Neural progenitor cell (in vitro differentiated cells): Measurements from ENCODE around the gene TRIM49D1. TPM values are rescaled to one million over a fixed set of nuclear protein-coding genes. Genes with fewer than 3 reads are reported as not detected.
"Not testable (repeated sequence)": the region's sequence is repeated elsewhere in the genome, so short reads cannot be mapped to it uniquely, and the experiment has no call there.

Source experiments
- DNase-seq: peaks from one replicate; pipeline ENCODE4 v3.0.0-alpha.2; 2016; ENCODE audit warnings: low spot score
- H2AFZ ChIP-seq: fragments of 200-600 bp; sonication (generic); replicated peaks from 2 replicates; pipeline ENCODE4 v1.6.1; 2016; ENCODE audit warnings: antibody characterized with exemption
- H3F3A ChIP-seq: fragments of 200-600 bp; sonication (generic); 2 replicates; pipeline ENCODE4 v1.6.1; 2016; ENCODE audit warnings: antibody characterized with exemption, low read depth
- H3K27ac ChIP-seq: fragments of 200-600 bp; sonication (generic); 2 replicates; pipeline ENCODE4 v1.5.1; 2016; ENCODE audit warnings: mild to moderate bottlenecking
- H3K27me3 ChIP-seq: fragments of 200-600 bp; sonication (generic); 2 replicates; pipeline ENCODE4 v1.6.1; 2016; ENCODE audit warnings: mild to moderate bottlenecking, moderate library complexity
- H3K36me3 ChIP-seq: fragments of 200-600 bp; sonication (generic); 2 replicates; pipeline ENCODE4 v1.5.1; 2016
- H3K4me1 ChIP-seq: fragments of 200-600 bp; sonication (generic); 2 replicates; pipeline ENCODE4 v1.6.1; 2016; ENCODE audit warnings: mixed run types
- H3K4me2 ChIP-seq: fragments of 200-600 bp; sonication (generic); 2 replicates; pipeline ENCODE4 v1.6.1; 2016
- H3K4me3 ChIP-seq: fragments of 200-600 bp; sonication (generic); 2 replicates; pipeline ENCODE4 v1.5.1; 2016
- H3K79me2 ChIP-seq: fragments of 200-600 bp; sonication (generic); 2 replicates; pipeline ENCODE4 v1.6.1; 2016; ENCODE audit warnings: low read depth
- H3K9ac ChIP-seq: fragments of 200-600 bp; sonication (generic); 2 replicates; pipeline ENCODE4 v1.6.1; 2016
- H3K9me3 ChIP-seq: fragments of 200-600 bp; sonication (generic); 2 replicates; pipeline ENCODE4 v1.5.1; 2016; ENCODE audit warnings: low read depth
- H4K20me1 ChIP-seq: fragments of 200-600 bp; sonication (generic); 2 replicates; pipeline ENCODE4 v1.6.1; 2016; ENCODE audit warnings: low read depth
- H3K27ac Mint-ChIP-seq: 3 replicates; pipeline ENCODE4 v1.8.0; 2021; ENCODE audit warnings: mixed read lengths
- H3K27me3 Mint-ChIP-seq: 2 replicates; pipeline ENCODE4 v1.8.0; 2022; ENCODE audit warnings: low read depth, mild to moderate bottlenecking, inconsistent platforms, moderate library complexity, mixed read lengths; ENCODE audit not compliant: insufficient read depth
- H3K36me3 Mint-ChIP-seq: 3 replicates; pipeline ENCODE4 v1.8.0; 2021; ENCODE audit warnings: mixed read lengths
- H3K4me1 Mint-ChIP-seq: 3 replicates; pipeline ENCODE4 v1.8.0; 2021; ENCODE audit warnings: mixed read lengths
- H3K4me3 Mint-ChIP-seq: 3 replicates; pipeline ENCODE4 v1.8.0; 2021; ENCODE audit warnings: mild to moderate bottlenecking, moderate library complexity, mixed read lengths
- H3K9me3 Mint-ChIP-seq: 3 replicates; pipeline ENCODE4 v1.8.0; 2020; ENCODE audit warnings: mixed read lengths
- EZH2 ChIP-seq: fragments of 200-600 bp; sonication (generic); IDR thresholded peaks from 2 replicates; pipeline ENCODE4 v1.6.1; 2017; ENCODE audit warnings: antibody characterized with exemption, mild to moderate bottlenecking, moderate library complexity
- EZH2phosphoT487 ChIP-seq: fragments of 200-600 bp; sonication (generic); IDR thresholded peaks from 2 replicates; pipeline ENCODE4 v1.6.1; 2017; ENCODE audit warnings: antibody characterized with exemption
- total RNA-seq: library from RNA; depleted of rRNA; stranded (reverse); fragments of >200 nt; gene quantifications from 2 replicates; pipeline ENCODE4 v1.2.3, GENCODE V29; 2015; ENCODE audit warnings: low replicate concordance

Gene TRIM49D1
- not detected in 2 replicates for total RNA-seq

GRCh38 chr11:89922195-89922660 lies at the start of gene TRIM49D1:
TSS of gene TRIM49D1 (minus strand) at chr11:89922245. CDS start at chr11:89917710, 4,535 bp downstream.
- Mint-ChIP-seq H3K36me3 (no peaks in the 10 kb centered on the region), H3K4me3 (no peak within 1 kb of the TSS), H3K27ac (no peak within 1 kb of the TSS), H3K27me3 (no peaks in the 10 kb centered on the region), H3K9me3 (no peaks in the 10 kb centered on the region), H3K4me1 (no peaks in the 10 kb centered on the region)
- no peaks in the 10 kb centered on the region for H3K9me3 ChIP-seq
- no peaks in the 10 kb centered on the region for H3K4me1 ChIP-seq
- no peak within 1 kb of the TSS for H3K4me2 ChIP-seq
- peak within 1 kb of the TSS; percentile 57 for H2AFZ ChIP-seq
- no peak within 1 kb of the TSS for H3K9ac ChIP-seq
- no peak within 1 kb of the TSS for H3K27ac ChIP-seq
- TF ChIP-seq EZH2phosphoT487 (no peak), EZH2 (no peak)
- H3F3A ChIP-seq, result no peaks in the 10 kb centered on the region
- no peaks in the 10 kb centered on the region for H3K27me3 ChIP-seq
- no peaks in the 10 kb centered on the region for H3K36me3 ChIP-seq
- no peak for DNase-seq
- no peaks in the 10 kb centered on the region for H4K20me1 ChIP-seq
- H3K4me3 ChIP-seq, result no peak within 1 kb of the TSS
- H3K79me2 ChIP-seq, result no peaks in the 10 kb centered on the region

GRCh38 chr11:89965737-89966136 lies 43.7 kb upstream of the TRIM49D1 start, which contains the start of gene TRIM64:
TSS of gene TRIM64 (plus strand) at chr11:89966037. CDS start at chr11:89968504, 2,467 bp downstream.
- not testable (repeated sequence) for H3K36me3 ChIP-seq, H3K9ac ChIP-seq, H3K27ac ChIP-seq, H2AFZ ChIP-seq, H3K4me1 Mint-ChIP-seq, H3K9me3 Mint-ChIP-seq, H3K9me3 ChIP-seq, H3K79me2 ChIP-seq, H3K4me2 ChIP-seq, H3K27me3 Mint-ChIP-seq, H3K4me1 ChIP-seq, H3K27ac Mint-ChIP-seq, DNase-seq, H3K4me3 Mint-ChIP-seq, H3K36me3 Mint-ChIP-seq, H3F3A ChIP-seq, H4K20me1 ChIP-seq, H3K27me3 ChIP-seq, H3K4me3 ChIP-seq

- not testable (repeated sequence) for H3K4me1 Mint-ChIP-seq, H3F3A ChIP-seq, H3K36me3 Mint-ChIP-seq, H3K79me2 ChIP-seq, H3K27me3 ChIP-seq, H3K9ac ChIP-seq, H3K27ac ChIP-seq, H2AFZ ChIP-seq, H3K4me2 ChIP-seq, H3K36me3 ChIP-seq, H3K4me3 Mint-ChIP-seq, DNase-seq, H4K20me1 ChIP-seq, H3K27ac Mint-ChIP-seq, H3K9me3 ChIP-seq, H3K9me3 Mint-ChIP-seq, H3K4me1 ChIP-seq, H3K27me3 Mint-ChIP-seq, H3K4me3 ChIP-seq
These were observed 38.8 kb upstream of the TRIM49D1 start for GRCh38 chr11:89960833-89961232.

- not testable (repeated sequence) for H3K27ac ChIP-seq, H3K27ac Mint-ChIP-seq
These were observed 1.7 kb upstream of the TRIM49D1 start, which contains the start of gene TRIM49D2 for GRCh38 chr11:89923764-89924163. TSS of gene TRIM49D2 (plus strand) at chr11:89924064. CDS start at chr11:89926762, 2,698 bp downstream.

GRCh38 chr11:89900809-89901208 lies 21.2 kb downstream of the TRIM49D1 start:
- not testable (repeated sequence) for H3K79me2 ChIP-seq, H3K4me1 Mint-ChIP-seq, H3K27ac ChIP-seq, H3K4me3 ChIP-seq, H3K27me3 ChIP-seq, DNase-seq, H3K27me3 Mint-ChIP-seq, H3K9me3 Mint-ChIP-seq, H3K36me3 Mint-ChIP-seq, H3K27ac Mint-ChIP-seq, H3K9ac ChIP-seq, H2AFZ ChIP-seq, H3F3A ChIP-seq, H3K4me2 ChIP-seq, H3K4me1 ChIP-seq, H3K4me3 Mint-ChIP-seq, H3K36me3 ChIP-seq, H3K9me3 ChIP-seq, H4K20me1 ChIP-seq

More at GRCh38 chr11:89923764-89924163, 1.7 kb upstream of the TRIM49D1 start, which contains the start of gene TRIM49D2:
- not testable (repeated sequence) for H3K4me1 ChIP-seq, H3F3A ChIP-seq, H3K79me2 ChIP-seq, DNase-seq, H3K36me3 ChIP-seq, H3K9ac ChIP-seq, H3K4me1 Mint-ChIP-seq, H3K9me3 ChIP-seq, H3K4me3 ChIP-seq, H3K27me3 ChIP-seq, H2AFZ ChIP-seq, H3K36me3 Mint-ChIP-seq, H4K20me1 ChIP-seq, H3K27me3 Mint-ChIP-seq, H3K9me3 Mint-ChIP-seq, H3K4me3 Mint-ChIP-seq, H3K4me2 ChIP-seq

GRCh38 chr11:89893245-89893644 lies 28.8 kb downstream of the TRIM49D1 start:
- H3K27me3 Mint-ChIP-seq, H3K9me3 ChIP-seq, H3K79me2 ChIP-seq, H3K4me1 ChIP-seq, H3F3A ChIP-seq, H3K36me3 Mint-ChIP-seq, H3K9me3 Mint-ChIP-seq, H3K27ac Mint-ChIP-seq, H3K9ac ChIP-seq, H3K27me3 ChIP-seq, H3K27ac ChIP-seq, H3K4me2 ChIP-seq, H3K4me3 Mint-ChIP-seq, H3K4me3 ChIP-seq, H3K4me1 Mint-ChIP-seq, H4K20me1 ChIP-seq, H3K36me3 ChIP-seq, DNase-seq, H2AFZ ChIP-seq: not testable (repeated sequence)

GRCh38 chr11:89877511-89877910 lies 44.5 kb downstream of the TRIM49D1 start:
- H2AFZ ChIP-seq, H4K20me1 ChIP-seq, H3K4me3 Mint-ChIP-seq, H3K9ac ChIP-seq, H3K4me1 ChIP-seq, H3K79me2 ChIP-seq, H3K4me3 ChIP-seq, DNase-seq, H3K27me3 ChIP-seq, H3F3A ChIP-seq, H3K27ac Mint-ChIP-seq, H3K27me3 Mint-ChIP-seq, H3K36me3 ChIP-seq, H3K4me2 ChIP-seq, H3K4me1 Mint-ChIP-seq, H3K9me3 Mint-ChIP-seq, H3K9me3 ChIP-seq, H3K36me3 Mint-ChIP-seq, H3K27ac ChIP-seq: not testable (repeated sequence)

GRCh38 chr11:89872588-89872987 lies 49.5 kb downstream of the TRIM49D1 start:
- not testable (repeated sequence) for H3K9me3 Mint-ChIP-seq, H3K36me3 Mint-ChIP-seq, H2AFZ ChIP-seq, H3K36me3 ChIP-seq, H3K4me1 ChIP-seq, H3K27ac Mint-ChIP-seq, H3K4me3 Mint-ChIP-seq, H3K79me2 ChIP-seq, H3K9ac ChIP-seq, H3K9me3 ChIP-seq, H4K20me1 ChIP-seq, H3K27me3 Mint-ChIP-seq, H3F3A ChIP-seq, H3K27me3 ChIP-seq, H3K4me1 Mint-ChIP-seq
- DNase-seq, result peak; percentile 85
- Histone ChIP-seq H3K4me3 (peak overlapping the region; percentile 32), H3K4me2 (peak overlapping the region; percentile 75), H3K27ac (peak overlapping the region; percentile 68)
